Liver (tissue), 9 donors: ENCODE data around the gene RBM20. TPM values are rescaled to one million over a fixed set of nuclear protein-coding genes. Genes with fewer than 3 reads are reported as not detected.

Experiments used
- DNase-seq: peaks from one replicate; pipeline ENCODE4 v3.0.0-alpha.2; 2017; ENCODE audit warnings: low spot score
- H3K27ac ChIP-seq, 2 donors: one replicate each; pipeline ENCODE4 v1.7.0; 2013; ENCODE audit warnings: inconsistent platforms in 2 of 2, low read length in 2 of 2, control low read depth in 1 of 2, low read depth in 1 of 2, mild to moderate bottlenecking in 1 of 2
- H3K27me3 ChIP-seq, 4 donors: one replicate each; pipeline versions ENCODE4 v1.6.1 to v1.7.0; 2013; ENCODE audit warnings: low read length in 3 of 4, inconsistent platforms in 1 of 4, mild to moderate bottlenecking in 1 of 4, moderate library complexity in 1 of 4; ENCODE audit not compliant: control insufficient read depth in 4 of 4, insufficient read depth in 4 of 4
- H3K36me3 ChIP-seq, 4 donors: one replicate each; pipeline versions ENCODE4 v1.6.1 to v1.7.0; 2013; ENCODE audit warnings: low read length in 3 of 4, mild to moderate bottlenecking in 3 of 4, low read depth in 1 of 4, moderate library complexity in 1 of 4; ENCODE audit not compliant: control insufficient read depth in 4 of 4, insufficient read depth in 3 of 4
- H3K4me1 ChIP-seq, 4 donors: one replicate each; pipeline versions ENCODE4 v1.6.1 to v1.7.0; 2013; ENCODE audit warnings: low read length in 3 of 4, mild to moderate bottlenecking in 3 of 4, moderate library complexity in 1 of 4; ENCODE audit not compliant: control insufficient read depth in 4 of 4, insufficient read depth in 4 of 4
- H3K4me3 ChIP-seq, 3 donors: one replicate each; pipeline versions ENCODE4 v1.6.1 to v1.7.0; 2013; ENCODE audit warnings: low read length in 3 of 3, control low read depth in 1 of 3, low read depth in 1 of 3, mild to moderate bottlenecking in 1 of 3
- H3K9ac ChIP-seq, 2 donors: one replicate each; pipeline ENCODE4 v1.7.0; 2013; ENCODE audit warnings: low read length in 2 of 2, mild to moderate bottlenecking in 2 of 2, moderate library complexity in 2 of 2, control low read depth in 1 of 2, low read depth in 1 of 2
- H3K9me3 ChIP-seq, 4 donors: one replicate each; pipeline versions ENCODE4 v1.6.1 to v1.7.0; 2013; ENCODE audit warnings: low read length in 3 of 4; ENCODE audit not compliant: control insufficient read depth in 4 of 4
- ATF3 ChIP-seq: IDR thresholded peaks from 2 replicates; pipeline ENCODE4 v1.6.1; 2016; ENCODE audit warnings: antibody characterized with exemption
- CTCF ChIP-seq: fragments of 150-350 bp; IDR thresholded peaks from 2 replicates; pipeline ENCODE4 v1.5.1; 2017; ENCODE audit warnings: improper control_type of control experiment, low read depth, low read length; ENCODE audit not compliant: missing input control
- GABPA ChIP-seq, 2 donors: IDR thresholded peaks in 1 of 2; conservative IDR thresholded peaks in 1 of 2; 2 replicates each; pipeline ENCODE4 v1.6.1; 2016; ENCODE audit warnings: antibody characterized with exemption in 2 of 2, mild to moderate bottlenecking in 1 of 2, moderate library complexity in 1 of 2
- HNF4A ChIP-seq, 2 donors: conservative IDR thresholded peaks; 2 replicates each; pipeline ENCODE4 v1.6.1; 2016; ENCODE audit warnings: antibody characterized with exemption in 2 of 2, mild to moderate bottlenecking in 2 of 2
- HNF4G ChIP-seq: IDR thresholded peaks from 2 replicates; pipeline ENCODE4 v1.6.1; 2016; ENCODE audit warnings: antibody characterized with exemption
- JUND ChIP-seq, 2 donors: IDR thresholded peaks; 2 replicates each; pipeline ENCODE4 v1.6.1; 2016; ENCODE audit warnings: antibody characterized with exemption in 2 of 2
- MAX ChIP-seq: IDR thresholded peaks from 2 replicates; pipeline ENCODE4 v1.6.1; 2016; ENCODE audit warnings: antibody characterized with exemption
- NR2F2 ChIP-seq: IDR thresholded peaks from 2 replicates; pipeline ENCODE4 v1.6.1; 2016; ENCODE audit warnings: antibody characterized with exemption
- RAD21 ChIP-seq, 2 donors: IDR thresholded peaks; 2 replicates each; pipeline ENCODE4 v1.6.1; 2016; ENCODE audit warnings: antibody characterized with exemption in 2 of 2, mild to moderate bottlenecking in 2 of 2
- REST ChIP-seq: IDR thresholded peaks from 2 replicates; pipeline ENCODE4 v1.6.1; 2016; ENCODE audit warnings: antibody characterized with exemption, mild to moderate bottlenecking
- RXRA ChIP-seq, 2 donors: IDR thresholded peaks; 2 replicates each; pipeline ENCODE4 v1.6.1; 2017 to 2018; ENCODE audit warnings: antibody characterized with exemption in 2 of 2, mild to moderate bottlenecking in 1 of 2
- SP1 ChIP-seq: IDR thresholded peaks from 2 replicates; pipeline ENCODE4 v1.6.1; 2018; ENCODE audit warnings: antibody characterized with exemption, mild to moderate bottlenecking
- TAF1 ChIP-seq: conservative IDR thresholded peaks from 2 replicates; pipeline ENCODE4 v1.6.1; 2016; ENCODE audit warnings: antibody characterized with exemption, mild to moderate bottlenecking
- YY1 ChIP-seq: IDR thresholded peaks from 2 replicates; pipeline ENCODE4 v1.6.1; 2016; ENCODE audit warnings: antibody characterized with exemption, mild to moderate bottlenecking
- WGBS: extraction: QIAGEN DNeasy Blood & Tissue Kit; methylation state at CpG from one replicate; pipeline ENCODE4 v1.1.7; 2013; 5-methylcytosine and 5-hydroxymethylcytosine counted together
- polyA plus RNA-seq, 2 donors: library from polyadenylated mRNA; stranded (reverse) in 1 of 2; unstranded in 1 of 2; fragments of 200-250 nt in 1 of 2; fragments of >200 nt in 1 of 2; fragmentation: Nextera tagmentation in 1 of 2; extraction: Ambion mirVana in 1 of 2; gene quantifications; one replicate each; pipeline versions ENCODE4 v1.2.1 to v1.2.3, GENCODE V29; 2013 to 2015
- total RNA-seq, 2 donors: library from RNA; depleted of rRNA; stranded (reverse); fragments of >200 nt; gene quantifications; one replicate each; pipeline ENCODE4 v1.2.3, GENCODE V29; 2014
- donor health status: healthy.
- donor health status: healthy.
- donor health status: healthy.
- donor health status: healthy.
- donor health status: healthy.

RBM20 gene
- total and polyA plus RNA-seq, 4 donors = 0.03 to 0.08 (median 0.05) TPM; not detected in 1

- Histone ChIP-seq H3K4me1 (peaks cover 0 to 5% (median 2%) of the 10 kb centered on the region in 4 donors), H3K4me3 (no peak overlapping the region), H3K9me3 (no peaks in the 10 kb centered on the region), H3K9ac (no peak overlapping the region), H3K36me3 (no peaks in the 10 kb centered on the region), H3K27ac (no peak overlapping the region), H3K27me3 (no peaks in the 10 kb centered on the region)
- 94% methylated on average over 2 of the region's 2 CpGs for WGBS
- DNase-seq = no peak
- TF ChIP-seq HNF4A (conservative IDR thresholded peaks at IDR 0.05) (no peak), YY1 (no peak), NR2F2 (no peak), TAF1 (no peak), HNF4G (no peak), MAX (no peak), JUND (IDR thresholded peaks at IDR 0.05) (no peak), ATF3 (no peak), GABPA (IDR thresholded peaks at IDR 0.05 in 1 of 2, conservative IDR thresholded peaks at IDR 0.05 in 1 of 2) (no peak)
Measured at GRCh38 chr10:110686949-110687348, 42.8 kb downstream of the RBM20 start.

- DNase-seq = no peak
- Histone ChIP-seq H3K27me3 (no peaks in the 10 kb centered on the region), H3K9ac (no peak overlapping the region), H3K36me3 (no peaks in the 10 kb centered on the region), H3K9me3 (no peaks in the 10 kb centered on the region), H3K27ac (no peak overlapping the region), H3K4me1 (peaks cover 0 to 5% (median 2%) of the 10 kb centered on the region in 4 donors), H3K4me3 (no peak overlapping the region)
- 88% methylated on average over 6 of the region's 6 CpGs for WGBS
- TF ChIP-seq SP1 (no peak), RAD21 (IDR thresholded peaks at IDR 0.05) (no peak), REST (no peak), GABPA (IDR thresholded peaks at IDR 0.05 in 1 of 2, conservative IDR thresholded peaks at IDR 0.05 in 1 of 2) (no peak), RXRA (IDR thresholded peaks at IDR 0.05) (no peak), CTCF (no peak), NR2F2 (no peak), HNF4A (conservative IDR thresholded peaks at IDR 0.05) (no peak), HNF4G (no peak), YY1 (no peak)
Measured at GRCh38 chr10:110687400-110687799, 43.3 kb downstream of the RBM20 start.
